ENCODE measurements around the gene DHCR24. TPM values are rescaled to one million over a fixed set of nuclear protein-coding genes. Genes with fewer than 3 reads are reported as not detected.

DHCR24 gene
- total and polyA plus RNA-seq, 2 donors (not counting 1 experiment from before 2014, with no cell fraction given), result 5.2 to 13.3 TPM

- WGBS (ENCODE audit: insufficient coverage), result 100% methylated on average over 3 of the region's 5 CpGs
- Histone ChIP-seq H3K27me3 (replicated peaks in 1 of 4; ENCODE audit: control extremely low read depth in 1 of 4, control insufficient read depth in 3 of 4, insufficient read depth in 4 of 4, low read length in 3 of 4) (no peaks in the 10 kb centered on the region), H2AFZ (ENCODE audit: insufficient read depth, low read depth, low read length, poor library complexity, severe bottlenecking) (no peak overlapping the region), H3K27ac (ENCODE audit: low read length in 2 of 2) (no peak overlapping the region), H3K4me3 (ENCODE audit: control extremely low read depth in 1 of 5, extremely low read depth in 1 of 5, insufficient read depth in 1 of 5, low read depth in 2 of 5, low read length in 4 of 5) (no peak overlapping the region), H3K79me2 (ENCODE audit: control insufficient read depth, insufficient read depth, low read length) (no peaks in the 10 kb centered on the region), H3K4me2 (replicated peaks; ENCODE audit: low read depth, low read length, poor library complexity, severe bottlenecking) (no peak overlapping the region), H4K20me1 (ENCODE audit: control insufficient read depth, insufficient read depth, low read length, poor library complexity, severe bottlenecking) (no peaks in the 10 kb centered on the region), H3K4me1 (ENCODE audit: control insufficient read depth in 2 of 2, insufficient read depth in 2 of 2, low read length in 2 of 2) (no peaks in the 10 kb centered on the region), H3K9me3 (ENCODE audit: control extremely low read depth in 1 of 3, control insufficient read depth in 2 of 3, insufficient read depth in 1 of 3, low read length in 2 of 3) (no peaks in the 10 kb centered on the region), H3K9ac (ENCODE audit: low read length) (no peak overlapping the region), H3K36me3 (replicated peaks in 1 of 2; ENCODE audit: control extremely low read depth in 1 of 2, control insufficient read depth in 1 of 2, extremely low read depth in 1 of 2, insufficient read depth in 2 of 2, low read length in 1 of 2) (no peaks in the 10 kb centered on the region)
- H3K9me3 Mint-ChIP-seq (ENCODE audit: insufficient read depth), result no peaks in the 10 kb centered on the region
- H3K4me3 Mint-ChIP-seq, result no peak overlapping the region
- H3K4me1 Mint-ChIP-seq, result peaks cover 4% of the 10 kb centered on the region
- ATAC-seq (ENCODE audit: low read depth), result no peak
- DNase-seq, result no peak
- no peaks in the 10 kb centered on the region for H3K27me3 Mint-ChIP-seq
- POLR2A ChIA-PET, result no interaction called here
- intact Hi-C loops (cut with micrococcal nuclease), result no loop called here
- TF ChIP-seq, protein P1, sequence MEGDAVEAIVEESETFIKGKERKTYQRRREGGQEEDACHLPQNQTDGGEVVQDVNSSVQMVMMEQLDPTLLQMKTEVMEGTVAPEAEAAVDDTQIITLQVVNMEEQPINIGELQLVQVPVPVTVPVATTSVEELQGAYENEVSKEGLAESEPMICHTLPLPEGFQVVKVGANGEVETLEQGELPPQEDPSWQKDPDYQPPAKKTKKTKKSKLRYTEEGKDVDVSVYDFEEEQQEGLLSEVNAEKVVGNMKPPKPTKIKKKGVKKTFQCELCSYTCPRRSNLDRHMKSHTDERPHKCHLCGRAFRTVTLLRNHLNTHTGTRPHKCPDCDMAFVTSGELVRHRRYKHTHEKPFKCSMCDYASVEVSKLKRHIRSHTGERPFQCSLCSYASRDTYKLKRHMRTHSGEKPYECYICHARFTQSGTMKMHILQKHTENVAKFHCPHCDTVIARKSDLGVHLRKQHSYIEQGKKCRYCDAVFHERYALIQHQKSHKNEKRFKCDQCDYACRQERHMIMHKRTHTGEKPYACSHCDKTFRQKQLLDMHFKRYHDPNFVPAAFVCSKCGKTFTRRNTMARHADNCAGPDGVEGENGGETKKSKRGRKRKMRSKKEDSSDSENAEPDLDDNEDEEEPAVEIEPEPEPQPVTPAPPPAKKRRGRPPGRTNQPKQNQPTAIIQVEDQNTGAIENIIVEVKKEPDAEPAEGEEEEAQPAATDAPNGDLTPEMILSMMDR (IDR thresholded peaks at IDR 0.05), result no peak
- TF ChIP-seq EZH2 (IDR thresholded peaks at IDR 0.05; ENCODE audit: borderline replicate concordance, insufficient read depth, low read depth, low read length, poor library complexity, severe bottlenecking), result no peak
- CTCF ChIA-PET, result no interaction called here
- H3K27ac Mint-ChIP-seq, result no peak overlapping the region
Observed at GRCh38 chr1:54859700-54860391, 27.1 kb downstream of the DHCR24 start.

DNA sequence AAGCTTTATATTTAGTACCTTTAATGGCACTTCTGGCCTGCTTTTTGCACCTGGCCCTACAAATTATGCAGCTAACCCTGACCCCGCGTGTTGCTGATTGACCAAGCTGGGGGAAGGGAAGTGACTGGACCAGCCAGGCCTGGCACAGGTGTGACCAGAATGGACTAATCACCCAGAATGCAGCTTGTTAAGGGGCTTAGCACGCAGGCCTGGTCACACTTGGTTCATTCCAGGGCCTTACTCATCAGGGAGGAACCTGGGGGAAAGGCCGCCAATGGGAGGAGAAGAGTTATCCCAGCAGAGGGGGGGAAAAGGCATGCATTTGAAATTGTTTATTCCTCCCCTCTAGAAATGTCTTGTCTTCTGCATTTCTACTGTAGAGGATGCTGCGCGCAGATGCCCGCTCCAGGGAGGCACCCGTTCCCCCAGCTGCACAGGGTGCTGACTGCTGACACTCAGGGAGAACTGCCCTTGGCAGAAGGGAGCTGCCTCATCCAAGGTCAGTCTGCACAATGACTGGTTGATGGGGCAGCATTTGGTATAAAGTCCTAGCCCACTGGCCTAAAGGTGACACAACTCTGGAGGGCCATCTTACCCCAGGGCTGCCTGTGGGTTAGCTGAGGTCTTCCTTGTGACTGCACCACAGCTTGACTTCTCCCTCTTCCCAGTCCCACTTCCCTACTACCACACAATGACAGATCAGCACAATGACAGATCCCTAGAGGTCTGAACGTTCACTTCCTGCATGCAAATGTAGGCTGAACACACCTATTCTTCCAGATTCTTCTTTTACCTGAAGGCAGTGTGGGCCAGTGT lies 29.0 kb downstream of the DHCR24 start:
- 87% methylated on average over 8 of the region's 9 CpGs for WGBS (ENCODE audit: insufficient coverage)
- no peaks in the 10 kb centered on the region for H3K9me3 ChIP-seq (ENCODE audit: control extremely low read depth in 1 of 3, control insufficient read depth in 2 of 3, insufficient read depth in 1 of 3, low read length in 2 of 3)
- H3K79me2 ChIP-seq (ENCODE audit: control insufficient read depth, insufficient read depth, low read length), result no peaks in the 10 kb centered on the region
- H3K4me3 ChIP-seq (ENCODE audit: control extremely low read depth in 1 of 5, extremely low read depth in 1 of 5, insufficient read depth in 1 of 5, low read depth in 2 of 5, low read length in 4 of 5), result no peak overlapping the region
- H3K27me3 ChIP-seq (replicated peaks in 1 of 4; ENCODE audit: control extremely low read depth in 1 of 4, control insufficient read depth in 3 of 4, insufficient read depth in 4 of 4, low read length in 3 of 4), result no peaks in the 10 kb centered on the region
- no peak overlapping the region for H3K9ac ChIP-seq (ENCODE audit: low read length)
- POLR2A ChIA-PET, result no interaction called here
- Mint-ChIP-seq H3K27me3 (no peaks in the 10 kb centered on the region), H3K27ac (no peak overlapping the region), H3K9me3 (ENCODE audit: insufficient read depth) (no peaks in the 10 kb centered on the region), H3K4me3 (no peak overlapping the region), H3K4me1 (peaks cover 4% of the 10 kb centered on the region)
- no peaks in the 10 kb centered on the region for H3K4me1 ChIP-seq (ENCODE audit: control insufficient read depth in 2 of 2, insufficient read depth in 2 of 2, low read length in 2 of 2)
- ATAC-seq (ENCODE audit: low read depth), result no peak
- CTCF ChIA-PET, result interaction anchor here (0.5 kb wide), 1 partner anchor 195 kb away, joined by 3 read pairs; no protein-coding TSS in a partner anchor
- H3K27ac ChIP-seq (ENCODE audit: low read length in 2 of 2), result no peak overlapping the region
- H3K36me3 ChIP-seq (replicated peaks in 1 of 2; ENCODE audit: control extremely low read depth in 1 of 2, control insufficient read depth in 1 of 2, extremely low read depth in 1 of 2, insufficient read depth in 2 of 2, low read length in 1 of 2), result no peaks in the 10 kb centered on the region
- H4K20me1 ChIP-seq (ENCODE audit: control insufficient read depth, insufficient read depth, low read length, poor library complexity, severe bottlenecking), result no peaks in the 10 kb centered on the region
- no peak overlapping the region for H2AFZ ChIP-seq (ENCODE audit: insufficient read depth, low read depth, low read length, poor library complexity, severe bottlenecking)
- intact Hi-C loops (cut with micrococcal nuclease), result no loop called here
- TF ChIP-seq, protein P1 (IDR thresholded peaks at IDR 0.05), result no peak
- no peak for TF ChIP-seq EZH2 (IDR thresholded peaks at IDR 0.05; ENCODE audit: borderline replicate concordance, insufficient read depth, low read depth, low read length, poor library complexity, severe bottlenecking)
- DNase-seq, result no peak
- H3K4me2 ChIP-seq (replicated peaks; ENCODE audit: low read depth, low read length, poor library complexity, severe bottlenecking), result no peak overlapping the region
